ENCODE measurements around the gene LHX2.

Gene LHX2

DNA sequence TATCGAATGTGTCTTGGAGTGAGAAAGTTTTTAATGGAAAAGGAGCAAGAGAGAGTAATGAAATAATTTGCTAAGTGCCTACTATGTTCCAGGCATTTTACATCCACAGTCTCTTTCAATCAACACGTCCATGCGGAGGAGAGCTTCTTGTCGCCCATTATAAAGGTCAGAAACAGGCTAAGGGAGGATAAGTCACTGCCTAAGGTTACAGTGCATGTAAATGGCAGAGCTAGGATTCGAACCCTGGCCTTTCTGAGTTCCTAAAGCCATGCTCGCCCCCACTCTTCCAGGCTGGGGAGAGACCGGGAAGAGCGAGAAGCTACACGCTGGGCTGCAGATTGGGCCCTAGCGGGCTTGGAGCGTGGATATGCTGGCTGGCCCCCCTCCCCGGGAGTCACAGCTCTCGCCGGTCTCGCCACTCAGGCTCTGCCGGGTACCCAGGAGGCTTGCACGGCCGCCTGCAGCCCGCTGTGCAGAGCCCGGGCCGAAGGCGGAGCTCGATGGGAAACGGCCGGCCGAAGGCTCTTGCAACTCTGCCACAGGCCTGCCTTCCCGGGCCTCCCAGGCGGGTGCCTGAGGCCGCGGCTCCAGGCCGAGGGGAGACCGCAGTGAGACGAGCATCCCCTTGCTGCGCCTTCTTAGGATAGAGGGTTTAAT, 775 bp upstream of the LHX2 start:
- no peak for TF ChIP-seq TCF12 (IDR thresholded peaks at IDR 0.05; ENCODE audit: low read depth)
- TF ChIP-seq EGR1 (IDR thresholded peaks at IDR 0.05), result no peak
- TF ChIP-seq ZBTB7A (IDR thresholded peaks at IDR 0.05; ENCODE audit: low read depth), result no peak
- TF ChIP-seq TAF1 (IDR thresholded peaks at IDR 0.05; ENCODE audit: low read depth), result no peak
- TF ChIP-seq, protein P1, sequence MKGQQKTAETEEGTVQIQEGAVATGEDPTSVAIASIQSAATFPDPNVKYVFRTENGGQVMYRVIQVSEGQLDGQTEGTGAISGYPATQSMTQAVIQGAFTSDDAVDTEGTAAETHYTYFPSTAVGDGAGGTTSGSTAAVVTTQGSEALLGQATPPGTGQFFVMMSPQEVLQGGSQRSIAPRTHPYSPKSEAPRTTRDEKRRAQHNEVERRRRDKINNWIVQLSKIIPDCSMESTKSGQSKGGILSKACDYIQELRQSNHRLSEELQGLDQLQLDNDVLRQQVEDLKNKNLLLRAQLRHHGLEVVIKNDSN (IDR thresholded peaks at IDR 0.05), result no peak
- TF ChIP-seq FOXM1 (IDR thresholded peaks at IDR 0.05; ENCODE audit: borderline replicate concordance, low read depth), result no peak

DNA sequence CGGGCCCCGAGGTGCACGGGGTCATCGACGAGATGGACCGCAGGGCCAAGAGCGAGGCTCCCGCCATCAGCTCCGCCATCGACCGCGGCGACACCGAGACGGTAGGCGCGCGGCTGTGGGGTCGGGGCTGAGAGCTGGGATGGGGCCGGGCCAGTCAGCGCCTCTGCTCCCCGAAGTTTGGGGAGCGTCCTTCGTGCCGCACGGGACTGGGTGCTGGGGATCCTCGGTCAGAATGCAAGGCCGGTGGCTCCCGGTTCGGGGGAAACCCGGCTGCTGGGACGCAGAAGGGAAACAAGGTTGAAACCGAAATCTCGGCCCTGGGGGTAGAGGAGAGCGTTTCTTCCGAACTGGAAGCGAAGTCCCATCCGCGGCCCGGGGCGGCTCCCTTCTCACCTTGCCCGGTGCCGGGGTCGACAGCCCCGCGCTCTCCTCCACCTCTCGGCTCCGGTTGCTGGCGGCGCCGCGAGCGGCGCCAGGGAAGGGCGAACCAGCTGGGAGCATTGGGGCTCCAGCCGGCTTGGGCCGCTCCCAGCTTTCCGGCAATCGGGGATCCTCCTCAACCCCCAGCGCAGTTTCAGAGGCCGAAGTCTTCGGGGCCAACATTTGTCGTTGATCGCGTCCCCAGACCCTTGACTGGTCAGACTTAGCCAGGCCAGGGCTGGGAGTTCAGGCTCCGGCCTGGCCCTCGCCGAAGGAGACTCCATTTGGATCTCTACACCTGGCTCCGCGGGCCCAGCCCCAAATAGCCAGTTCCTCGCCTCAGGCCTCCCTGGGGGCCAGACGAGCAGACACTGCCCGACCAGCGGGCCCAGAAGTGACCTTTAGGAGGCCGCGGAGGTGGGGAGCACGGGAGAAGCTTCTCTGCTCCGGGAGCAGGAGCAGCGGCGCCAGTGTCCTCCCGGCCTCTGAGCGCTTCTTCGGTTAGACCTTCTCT, 1.1 kb downstream of the LHX2 start:
- no peak for TF ChIP-seq ZBTB7A (IDR thresholded peaks at IDR 0.05; ENCODE audit: low read depth)
- TF ChIP-seq NFIC (IDR thresholded peaks at IDR 0.05), result no peak
- TF ChIP-seq YY1 (IDR thresholded peaks at IDR 0.05; ENCODE audit: low read depth), result no peak
- no peak for TF ChIP-seq EP300 (IDR thresholded peaks at IDR 0.05; ENCODE audit: borderline replicate concordance)
- TF ChIP-seq TCF12 (IDR thresholded peaks at IDR 0.05; ENCODE audit: low read depth), result no peak

DNA sequence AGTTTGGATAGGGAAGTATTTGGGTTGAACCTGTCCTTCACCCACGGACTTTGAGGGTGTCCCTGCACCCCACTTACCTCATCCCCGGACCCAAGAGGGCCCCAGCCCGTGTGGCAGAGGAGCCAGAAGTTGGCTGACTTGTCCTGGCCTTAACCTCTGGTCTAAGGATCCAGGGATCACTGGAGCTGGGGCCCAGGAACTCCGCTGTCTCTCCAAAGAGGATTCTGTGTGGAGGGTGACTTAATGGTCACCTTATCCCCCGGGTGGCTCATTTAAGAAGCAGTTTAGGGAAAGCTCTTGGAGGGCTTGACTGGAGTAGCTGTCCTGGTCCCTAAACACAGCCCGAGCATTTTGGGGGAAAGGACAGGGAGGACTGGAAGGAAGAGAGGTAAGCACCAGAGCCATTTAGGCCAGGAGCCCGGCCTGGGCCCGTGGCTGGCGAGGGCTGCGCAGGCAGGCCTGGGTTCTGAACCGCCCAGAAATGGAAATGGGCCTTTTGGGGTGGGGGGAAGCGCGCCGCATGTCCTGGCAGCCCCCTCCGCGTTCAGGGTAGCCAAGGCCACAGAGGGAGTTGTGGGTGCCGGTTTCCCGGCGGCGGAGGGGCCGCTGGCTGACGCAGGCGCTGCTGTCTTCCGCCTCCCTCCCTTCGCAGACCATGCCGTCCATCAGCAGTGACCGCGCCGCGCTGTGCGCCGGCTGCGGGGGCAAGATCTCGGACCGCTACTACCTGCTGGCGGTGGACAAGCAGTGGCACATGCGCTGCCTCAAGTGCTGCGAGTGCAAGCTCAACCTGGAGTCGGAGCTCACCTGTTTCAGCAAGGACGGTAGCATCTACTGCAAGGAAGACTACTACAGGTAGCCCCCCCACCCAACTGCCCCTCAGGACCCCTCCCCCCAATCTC, 2.0 kb downstream of the LHX2 start:
- TF ChIP-seq YY1 (IDR thresholded peaks at IDR 0.05; ENCODE audit: low read depth) (no peak), TCF12 (IDR thresholded peaks at IDR 0.05; ENCODE audit: low read depth) (no peak), FOXM1 (IDR thresholded peaks at IDR 0.05; ENCODE audit: borderline replicate concordance, low read depth) (no peak), CEBPB (IDR thresholded peaks at IDR 0.05) (no peak), RAD21 (IDR thresholded peaks at IDR 0.05; ENCODE audit: low read depth) (no peak), NFIC (IDR thresholded peaks at IDR 0.05) (no peak), TAF1 (IDR thresholded peaks at IDR 0.05; ENCODE audit: low read depth) (no peak), ZBTB7A (IDR thresholded peaks at IDR 0.05; ENCODE audit: low read depth) (no peak)
- TF ChIP-seq, protein P1 (IDR thresholded peaks at IDR 0.05), result no peak

DNA sequence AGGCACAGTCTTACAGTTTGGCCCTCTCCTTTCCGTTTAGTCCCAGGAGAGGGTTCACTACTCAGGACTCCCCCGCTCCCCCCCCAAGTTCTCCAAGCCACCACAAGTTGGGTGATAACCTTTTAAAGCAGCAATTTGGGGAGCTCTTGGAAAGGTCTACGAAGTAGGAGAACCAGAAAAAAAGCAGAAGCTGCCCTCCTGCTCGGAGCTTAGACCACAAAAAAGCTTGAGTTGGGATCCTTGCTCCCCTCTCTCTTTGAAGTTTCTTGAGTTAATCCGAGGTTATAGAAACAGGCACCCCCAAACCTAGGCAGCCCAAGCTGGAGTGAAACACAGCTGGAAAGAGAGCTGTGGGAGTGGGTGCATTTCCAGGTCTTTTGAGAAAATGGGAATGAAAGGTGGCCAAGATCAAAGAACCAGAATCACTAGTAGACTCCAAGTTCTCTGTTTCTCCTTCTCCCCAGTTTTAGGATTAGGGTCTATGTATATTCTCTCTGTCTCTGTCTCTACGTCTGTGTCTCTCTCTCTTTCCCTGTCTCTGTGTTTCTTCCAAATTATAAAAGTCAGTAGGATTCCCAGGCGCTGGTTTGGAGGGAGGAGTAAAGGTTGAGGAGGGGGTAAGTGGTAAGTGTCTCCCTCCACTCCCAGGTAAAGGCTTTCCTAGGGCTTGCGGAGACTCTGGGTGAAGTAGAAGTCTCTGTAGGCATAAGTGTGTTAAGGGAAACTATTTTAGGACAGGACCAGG, 2.8 kb downstream of the LHX2 start:
- no peak for TF ChIP-seq TCF12 (IDR thresholded peaks at IDR 0.05; ENCODE audit: low read depth)
- TF ChIP-seq EGR1 (IDR thresholded peaks at IDR 0.05), result no peak
- TF ChIP-seq, protein P2, sequence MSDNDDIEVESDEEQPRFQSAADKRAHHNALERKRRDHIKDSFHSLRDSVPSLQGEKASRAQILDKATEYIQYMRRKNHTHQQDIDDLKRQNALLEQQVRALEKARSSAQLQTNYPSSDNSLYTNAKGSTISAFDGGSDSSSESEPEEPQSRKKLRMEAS (IDR thresholded peaks at IDR 0.05), result no peak
- TF ChIP-seq TAF1 (IDR thresholded peaks at IDR 0.05; ENCODE audit: low read depth), result no peak
- TF ChIP-seq ZBTB7A (IDR thresholded peaks at IDR 0.05; ENCODE audit: low read depth), result no peak
- TF ChIP-seq YY1 (IDR thresholded peaks at IDR 0.05; ENCODE audit: low read depth), result no peak
- TF ChIP-seq, protein P1 (IDR thresholded peaks at IDR 0.05), result no peak

DNA sequence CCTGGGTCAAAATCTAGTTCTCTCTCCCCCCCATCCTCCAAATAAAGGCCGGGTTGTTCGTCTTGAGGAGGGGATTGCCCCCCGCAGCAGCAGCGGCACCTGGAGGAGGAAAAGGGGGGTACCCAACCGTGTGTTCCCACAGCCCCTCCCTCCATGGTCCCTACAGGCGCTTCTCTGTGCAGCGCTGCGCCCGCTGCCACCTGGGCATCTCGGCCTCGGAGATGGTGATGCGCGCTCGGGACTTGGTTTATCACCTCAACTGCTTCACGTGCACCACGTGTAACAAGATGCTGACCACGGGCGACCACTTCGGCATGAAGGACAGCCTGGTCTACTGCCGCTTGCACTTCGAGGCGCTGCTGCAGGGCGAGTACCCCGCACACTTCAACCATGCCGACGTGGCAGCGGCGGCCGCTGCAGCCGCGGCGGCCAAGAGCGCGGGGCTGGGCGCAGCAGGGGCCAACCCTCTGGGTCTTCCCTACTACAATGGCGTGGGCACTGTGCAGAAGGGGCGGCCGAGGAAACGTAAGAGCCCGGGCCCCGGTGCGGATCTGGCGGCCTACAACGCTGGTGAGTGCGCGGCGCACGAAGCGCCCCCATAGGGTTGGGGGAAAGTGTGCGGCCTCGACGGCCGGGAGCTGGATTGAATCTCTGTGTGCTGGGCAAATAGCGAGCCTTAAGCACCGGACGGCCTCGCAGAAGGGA, 3.5 kb downstream of the LHX2 start:
- TF ChIP-seq TEAD4 (IDR thresholded peaks at IDR 0.05) (no peak), ZBTB7A (IDR thresholded peaks at IDR 0.05; ENCODE audit: low read depth) (no peak)

DNA sequence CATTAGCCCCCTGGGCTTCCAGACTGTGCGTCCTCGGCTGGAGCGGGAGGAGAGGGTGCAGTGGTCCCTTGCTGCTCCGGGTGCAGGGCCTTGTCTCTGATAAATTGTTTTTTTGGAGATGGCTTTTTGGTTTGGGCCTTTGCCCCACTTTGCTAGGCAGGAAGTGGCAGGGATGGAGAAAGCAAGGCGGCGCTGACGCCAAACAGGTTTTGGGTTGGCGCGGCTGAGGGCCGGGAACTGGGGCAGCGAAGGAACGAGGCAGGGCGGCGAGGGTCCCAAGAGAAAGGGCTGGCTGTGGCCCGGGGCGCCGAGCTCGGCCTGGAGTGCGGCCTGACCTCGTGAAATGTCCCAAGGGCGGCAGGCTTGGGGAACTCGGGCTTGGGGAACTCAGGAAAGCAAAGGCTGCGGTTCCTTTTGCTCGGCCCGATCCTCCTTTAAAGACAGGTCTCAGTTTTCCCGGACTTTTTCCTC, 4.1 kb downstream of the LHX2 start:
- TF ChIP-seq, protein P3, sequence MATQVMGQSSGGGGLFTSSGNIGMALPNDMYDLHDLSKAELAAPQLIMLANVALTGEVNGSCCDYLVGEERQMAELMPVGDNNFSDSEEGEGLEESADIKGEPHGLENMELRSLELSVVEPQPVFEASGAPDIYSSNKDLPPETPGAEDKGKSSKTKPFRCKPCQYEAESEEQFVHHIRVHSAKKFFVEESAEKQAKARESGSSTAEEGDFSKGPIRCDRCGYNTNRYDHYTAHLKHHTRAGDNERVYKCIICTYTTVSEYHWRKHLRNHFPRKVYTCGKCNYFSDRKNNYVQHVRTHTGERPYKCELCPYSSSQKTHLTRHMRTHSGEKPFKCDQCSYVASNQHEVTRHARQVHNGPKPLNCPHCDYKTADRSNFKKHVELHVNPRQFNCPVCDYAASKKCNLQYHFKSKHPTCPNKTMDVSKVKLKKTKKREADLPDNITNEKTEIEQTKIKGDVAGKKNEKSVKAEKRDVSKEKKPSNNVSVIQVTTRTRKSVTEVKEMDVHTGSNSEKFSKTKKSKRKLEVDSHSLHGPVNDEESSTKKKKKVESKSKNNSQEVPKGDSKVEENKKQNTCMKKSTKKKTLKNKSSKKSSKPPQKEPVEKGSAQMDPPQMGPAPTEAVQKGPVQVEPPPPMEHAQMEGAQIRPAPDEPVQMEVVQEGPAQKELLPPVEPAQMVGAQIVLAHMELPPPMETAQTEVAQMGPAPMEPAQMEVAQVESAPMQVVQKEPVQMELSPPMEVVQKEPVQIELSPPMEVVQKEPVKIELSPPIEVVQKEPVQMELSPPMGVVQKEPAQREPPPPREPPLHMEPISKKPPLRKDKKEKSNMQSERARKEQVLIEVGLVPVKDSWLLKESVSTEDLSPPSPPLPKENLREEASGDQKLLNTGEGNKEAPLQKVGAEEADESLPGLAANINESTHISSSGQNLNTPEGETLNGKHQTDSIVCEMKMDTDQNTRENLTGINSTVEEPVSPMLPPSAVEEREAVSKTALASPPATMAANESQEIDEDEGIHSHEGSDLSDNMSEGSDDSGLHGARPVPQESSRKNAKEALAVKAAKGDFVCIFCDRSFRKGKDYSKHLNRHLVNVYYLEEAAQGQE (IDR thresholded peaks at IDR 0.05; ENCODE audit: low read depth), result no peak
- TF ChIP-seq TCF12 (IDR thresholded peaks at IDR 0.05; ENCODE audit: low read depth), result no peak
- TF ChIP-seq ZBTB7A (IDR thresholded peaks at IDR 0.05; ENCODE audit: low read depth), result no peak
- no peak for TF ChIP-seq EP300 (IDR thresholded peaks at IDR 0.05; ENCODE audit: borderline replicate concordance)
- no peak for TF ChIP-seq EGR1 (IDR thresholded peaks at IDR 0.05)
- TF ChIP-seq TEAD4 (IDR thresholded peaks at IDR 0.05), result no peak
- no peak for TF ChIP-seq CREB1 (IDR thresholded peaks at IDR 0.05; ENCODE audit: low read depth)
- TF ChIP-seq, protein P1 (IDR thresholded peaks at IDR 0.05), result no peak
- TF ChIP-seq, protein P2 (IDR thresholded peaks at IDR 0.05), result no peak
- TF ChIP-seq YY1 (IDR thresholded peaks at IDR 0.05; ENCODE audit: low read depth), result no peak
- no peak for TF ChIP-seq CEBPB (IDR thresholded peaks at IDR 0.05)
- no peak for TF ChIP-seq NFIC (IDR thresholded peaks at IDR 0.05)
- no peak for TF ChIP-seq TAF1 (IDR thresholded peaks at IDR 0.05; ENCODE audit: low read depth)
- no peak for TF ChIP-seq FOXM1 (IDR thresholded peaks at IDR 0.05; ENCODE audit: borderline replicate concordance, low read depth)
- TF ChIP-seq RAD21 (IDR thresholded peaks at IDR 0.05; ENCODE audit: low read depth), result no peak
